OCI-LY3 (cell line): Measurements from ENCODE around the gene SPCS2.

Experiments used
- H2AFZ ChIP-seq: fragments of 200-600, 300-600 bp; shearing (Covaris generic); 2 replicates; pipeline ENCODE4 v1.6.0; 2014; ENCODE audit warnings: antibody characterized with exemption, low read depth, low read length
- H3K27ac ChIP-seq: fragments of 200-600, 300-600 bp; sonication (generic); 2 replicates; pipeline ENCODE4 v1.5.1; 2014; ENCODE audit warnings: mild to moderate bottlenecking, low read length, moderate library complexity, mixed read lengths
- H3K27me3 ChIP-seq: fragments of 200-600, 300-600 bp; sonication (generic); 2 replicates; pipeline ENCODE4 v1.6.1; 2014; ENCODE audit warnings: low read depth, low read length, mixed read lengths
- H3K36me3 ChIP-seq: fragments of 200-600, 300-600 bp; sonication (generic); replicated peaks from 2 replicates; pipeline ENCODE3; 2014; ENCODE audit warnings: low read depth, low read length, mixed read lengths
- H3K4me1 ChIP-seq: fragments of 300-600, 200-600 bp; sonication (generic); 2 replicates; pipeline ENCODE4 v1.6.1; 2014; ENCODE audit warnings: low read length, mixed read lengths
- H3K4me2 ChIP-seq: fragments of 200-600, 300-600 bp; sonication (generic); 2 replicates; pipeline ENCODE4 v1.6.1; 2014; ENCODE audit warnings: low read length, mixed read lengths
- H3K4me3 ChIP-seq: fragments of 300-600, 200-600 bp; sonication (generic); 2 replicates; pipeline ENCODE4 v1.5.1; 2014; ENCODE audit warnings: antibody characterized with exemption, mild to moderate bottlenecking, low read length, moderate library complexity
- H3K79me2 ChIP-seq: fragments of 300-600, 200-600 bp; shearing (Covaris generic); 2 replicates; pipeline ENCODE4 v1.6.1; 2014; ENCODE audit warnings: mild to moderate bottlenecking, low read length, mixed read lengths
- H3K9ac ChIP-seq: fragments of 300-600, 200-600 bp; shearing (Covaris generic); 2 replicates; pipeline ENCODE4 v1.6.0; 2014; ENCODE audit warnings: mild to moderate bottlenecking, low read length, moderate library complexity
- H3K9me3 ChIP-seq: fragments of 200-600, 300-600 bp; shearing (Covaris generic); 2 replicates; pipeline ENCODE4 v1.6.1; 2014; ENCODE audit warnings: low read length, mixed read lengths; ENCODE audit not compliant: insufficient read depth
- H4K20me1 ChIP-seq: fragments of 200-600, 300-600 bp; sonication (generic); 2 replicates; pipeline ENCODE4 v1.6.1; 2016; ENCODE audit warnings: low read length, mixed read lengths; ENCODE audit not compliant: insufficient read depth
- CTCF ChIP-seq: fragments of 200-600, 300-600 bp; sonication (generic); IDR thresholded peaks from 2 replicates; pipeline ENCODE4 v1.5.1; 2014; ENCODE audit warnings: antibody characterized with exemption, low read length, low read depth
- EZH2phosphoT487 ChIP-seq: fragments of 200-600 bp; shearing (Covaris generic); IDR thresholded peaks from 2 replicates; pipeline ENCODE4 v1.6.1; 2018; ENCODE audit warnings: antibody characterized with exemption, mixed run types, low read depth

The SPCS2 gene

DNA sequence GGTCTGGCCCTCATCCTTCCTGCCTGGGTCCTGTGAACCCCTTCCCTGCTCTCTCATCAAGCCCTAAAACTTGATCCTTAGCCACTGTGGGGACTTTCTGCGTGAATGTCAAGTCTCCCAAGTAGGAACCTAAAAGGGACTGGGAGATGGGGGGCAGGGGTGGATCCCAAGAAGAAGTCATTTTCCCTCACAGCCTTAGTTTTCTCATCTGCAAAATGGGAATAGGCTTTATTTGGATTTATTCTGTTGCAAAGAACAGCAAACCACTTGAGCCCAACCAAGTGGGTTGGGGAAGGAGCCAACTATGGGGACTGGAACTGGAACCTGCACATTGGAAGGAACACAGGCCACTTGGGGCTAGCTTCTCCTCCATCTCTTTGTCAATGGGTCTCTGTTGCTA, 76.5 kb downstream of the SPCS2 start:
- Histone ChIP-seq H3K27ac (no peak overlapping the region), H4K20me1 (no peaks in the 10 kb centered on the region), H3K4me2 (no peak overlapping the region), H3K4me1 (peaks cover 58% of the 10 kb centered on the region), H3K79me2 (no peaks in the 10 kb centered on the region), H3K9me3 (no peaks in the 10 kb centered on the region), H3K36me3 (no peaks in the 10 kb centered on the region), H3K9ac (no peak overlapping the region), H2AFZ (no peak overlapping the region), H3K27me3 (no peaks in the 10 kb centered on the region), H3K4me3 (no peak overlapping the region)
- TF ChIP-seq CTCF (no peak), EZH2phosphoT487 (no peak)

GRCh38 chr11:75028321-75028720, 79.3 kb downstream of the SPCS2 start:
- Histone ChIP-seq H3K27me3 (no peaks in the 10 kb centered on the region), H2AFZ (no peak overlapping the region), H3K9ac (no peak overlapping the region), H3K4me1 (peaks cover 56% of the 10 kb centered on the region), H3K27ac (peak overlapping the region; percentile 7; the same call in 1 of the 2 replicates), H3K36me3 (no peaks in the 10 kb centered on the region), H3K79me2 (no peaks in the 10 kb centered on the region), H3K4me2 (peak overlapping the region; percentile 14; the same call in 1 of the 2 replicates), H4K20me1 (no peaks in the 10 kb centered on the region), H3K9me3 (no peaks in the 10 kb centered on the region), H3K4me3 (no peak overlapping the region)
- TF ChIP-seq CTCF = no peak
- TF ChIP-seq EZH2phosphoT487 = no peak
